ENCODE measurements around the gene ARFGAP1. TPM values are rescaled to one million over a fixed set of nuclear protein-coding genes. Genes with fewer than 3 reads are reported as not detected.

The ARFGAP1 gene
- total and polyA plus RNA-seq, 10 of the 15 experiments (the other 5 are each of a cell fraction or from before 2014, with no cell fraction given): 0.45 to 79.9 (median 30.8) TPM

GRCh38 chr20:63314015-63314471 is 41.4 kb downstream of the ARFGAP1 start:
- FAIRE-seq (no peak), DNase-seq (ENCODE audit: low read depth, low spot score) (no peak), ATAC-seq (no peak)
- ChIA-PET POLR2A (no interaction called here), RAD21 (ENCODE audit: unreplicated experiment) (no interaction called here), SMC1A (ENCODE audit: uncharacterized antibody, unreplicated experiment) (no interaction called here), CTCF (no interaction called here)
- Histone ChIP-seq H3K9me3 (replicated peaks; ENCODE audit: control insufficient read depth, insufficient read depth, low read length) (no peaks in the 10 kb centered on the region), H3K36me3 (ENCODE audit: control insufficient read depth in 2 of 2, insufficient read depth in 2 of 2, low read length in 1 of 2) (no peaks in the 10 kb centered on the region), H3K27ac (ENCODE audit: control insufficient read depth, insufficient read depth) (no peak overlapping the region), H3K9ac (ENCODE audit: control insufficient read depth, insufficient read depth, low read length) (no peak overlapping the region), H3K4me3 (no peak overlapping the region), H3K27me3 (replicated peaks in 1 of 2; ENCODE audit: control insufficient read depth in 2 of 2, insufficient read depth in 2 of 2, low read length in 1 of 2) (no peaks in the 10 kb centered on the region), H3K79me2 (ENCODE audit: control insufficient read depth, insufficient read depth, low read length) (no peaks in the 10 kb centered on the region), H3K4me2 (ENCODE audit: control insufficient read depth, insufficient read depth) (no peak overlapping the region), H2AFZ (ENCODE audit: control insufficient read depth, low read depth, low read length) (no peak overlapping the region), H4K20me1 (ENCODE audit: control insufficient read depth, insufficient read depth) (no peaks in the 10 kb centered on the region), H3K4me1 (ENCODE audit: control insufficient read depth, insufficient read depth, low read length) (no peaks in the 10 kb centered on the region)
- intact Hi-C loops (cut with micrococcal nuclease; ENCODE audit: unreplicated experiment) (no loop called here), in situ Hi-C loops (cut with MboI) (no loop called here)
- BruUV-seq (replicated peaks): no TSS peak
- WGBS (ENCODE audit: insufficient coverage, insufficient replicate concordance, low lambda C conversion rate, missing lambda C conversion rate): 21% methylated on average over 9 of the region's 9 CpGs
- no peak for TF ChIP-seq ELK1 (IDR thresholded peaks at IDR 0.05; ENCODE audit: low read depth, low read length)

- ChIA-PET CTCF (no interaction called here), POLR2A (no interaction called here), SMC1A (ENCODE audit: uncharacterized antibody, unreplicated experiment) (no interaction called here), RAD21 (ENCODE audit: unreplicated experiment) (no interaction called here)
- intact Hi-C loops (cut with micrococcal nuclease; ENCODE audit: unreplicated experiment): no loop called here
- Histone ChIP-seq H3K9me3 (replicated peaks; ENCODE audit: control insufficient read depth, insufficient read depth, low read length) (no peaks in the 10 kb centered on the region), H2AFZ (ENCODE audit: control insufficient read depth, low read depth, low read length) (no peak overlapping the region), H3K4me2 (ENCODE audit: control insufficient read depth, insufficient read depth) (no peak overlapping the region), H3K9ac (ENCODE audit: control insufficient read depth, insufficient read depth, low read length) (no peak overlapping the region), H3K36me3 (ENCODE audit: control insufficient read depth in 2 of 2, insufficient read depth in 2 of 2, low read length in 1 of 2) (no peaks in the 10 kb centered on the region), H3K4me1 (ENCODE audit: control insufficient read depth, insufficient read depth, low read length) (no peaks in the 10 kb centered on the region), H3K79me2 (ENCODE audit: control insufficient read depth, insufficient read depth, low read length) (no peaks in the 10 kb centered on the region), H4K20me1 (ENCODE audit: control insufficient read depth, insufficient read depth) (no peaks in the 10 kb centered on the region), H3K27ac (ENCODE audit: control insufficient read depth, insufficient read depth) (no peak overlapping the region), H3K27me3 (replicated peaks in 1 of 2; ENCODE audit: control insufficient read depth in 2 of 2, insufficient read depth in 2 of 2, low read length in 1 of 2) (no peaks in the 10 kb centered on the region), H3K4me3 (no peak overlapping the region)
- DNase-seq (ENCODE audit: low read depth, low spot score) (no peak), FAIRE-seq (no peak), ATAC-seq (no peak)
- 9% methylated on average over 18 of the region's 21 CpGs for WGBS (ENCODE audit: insufficient coverage, insufficient replicate concordance, low lambda C conversion rate, missing lambda C conversion rate)
- BruUV-seq (replicated peaks): no TSS peak
- in situ Hi-C loops (cut with MboI): no loop called here
- TF ChIP-seq, protein P1, sequence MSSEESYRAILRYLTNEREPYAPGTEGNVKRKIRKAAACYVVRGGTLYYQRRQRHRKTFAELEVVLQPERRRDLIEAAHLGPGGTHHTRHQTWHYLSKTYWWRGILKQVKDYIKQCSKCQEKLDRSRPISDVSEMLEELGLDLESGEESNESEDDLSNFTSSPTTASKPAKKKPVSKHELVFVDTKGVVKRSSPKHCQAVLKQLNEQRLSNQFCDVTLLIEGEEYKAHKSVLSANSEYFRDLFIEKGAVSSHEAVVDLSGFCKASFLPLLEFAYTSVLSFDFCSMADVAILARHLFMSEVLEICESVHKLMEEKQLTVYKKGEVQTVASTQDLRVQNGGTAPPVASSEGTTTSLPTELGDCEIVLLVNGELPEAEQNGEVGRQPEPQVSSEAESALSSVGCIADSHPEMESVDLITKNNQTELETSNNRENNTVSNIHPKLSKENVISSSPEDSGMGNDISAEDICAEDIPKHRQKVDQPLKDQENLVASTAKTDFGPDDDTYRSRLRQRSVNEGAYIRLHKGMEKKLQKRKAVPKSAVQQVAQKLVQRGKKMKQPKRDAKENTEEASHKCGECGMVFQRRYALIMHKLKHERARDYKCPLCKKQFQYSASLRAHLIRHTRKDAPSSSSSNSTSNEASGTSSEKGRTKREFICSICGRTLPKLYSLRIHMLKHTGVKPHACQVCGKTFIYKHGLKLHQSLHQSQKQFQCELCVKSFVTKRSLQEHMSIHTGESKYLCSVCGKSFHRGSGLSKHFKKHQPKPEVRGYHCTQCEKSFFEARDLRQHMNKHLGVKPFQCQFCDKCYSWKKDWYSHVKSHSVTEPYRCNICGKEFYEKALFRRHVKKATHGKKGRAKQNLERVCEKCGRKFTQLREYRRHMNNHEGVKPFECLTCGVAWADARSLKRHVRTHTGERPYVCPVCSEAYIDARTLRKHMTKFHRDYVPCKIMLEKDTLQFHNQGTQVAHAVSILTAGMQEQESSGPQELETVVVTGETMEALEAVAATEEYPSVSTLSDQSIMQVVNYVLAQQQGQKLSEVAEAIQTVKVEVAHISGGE (CRISPR knock-in tag; IDR thresholded peaks at IDR 0.05): no peak
- TF ChIP-seq MTA2 (IDR thresholded peaks at IDR 0.05; ENCODE audit: low read depth) (no peak), MYB (IDR thresholded peaks at IDR 0.05; ENCODE audit: borderline replicate concordance, low read depth, low read length) (no peak), ZNF384 (IDR thresholded peaks at IDR 0.05; ENCODE audit: borderline replicate concordance, low read depth, low read length) (no peak), BACH1 (IDR thresholded peaks at IDR 0.05; ENCODE audit: borderline replicate concordance) (no peak), IRF4 (IDR thresholded peaks at IDR 0.05; ENCODE audit: low read depth, low read length) (no peak), CREB1 (IDR thresholded peaks at IDR 0.05; ENCODE audit: low read depth) (no peak), ZNF217 (IDR thresholded peaks at IDR 0.05) (no peak), SMC3 (IDR thresholded peaks at IDR 0.05; ENCODE audit: borderline replicate concordance, low read length) (no peak), RCOR1 (conservative IDR thresholded peaks at IDR 0.05; ENCODE audit: low read depth, low read length) (no peak), CHD1 (IDR thresholded peaks at IDR 0.05; ENCODE audit: low read depth, low read length) (no peak), IRF5 (IDR thresholded peaks at IDR 0.05; ENCODE audit: borderline replicate concordance) (no peak)
Measured at GRCh38 chr20:63314566-63315239, 42.1 kb downstream of the ARFGAP1 start.

All from GM12878 (cell line).